GM19455 (cell line): ENCODE measurements around the gene VGLL1.
A peak's percentile ranks its signal among the peaks of the same experiment; 100 is the strongest.

Source experiments
- ATAC-seq: cut with Tn5 transposase; IDR thresholded peaks from one replicate; pipeline ENCODE4 v1.9.1; 2021; ENCODE audit not compliant: unreplicated experiment

Gene VGLL1

DNA sequence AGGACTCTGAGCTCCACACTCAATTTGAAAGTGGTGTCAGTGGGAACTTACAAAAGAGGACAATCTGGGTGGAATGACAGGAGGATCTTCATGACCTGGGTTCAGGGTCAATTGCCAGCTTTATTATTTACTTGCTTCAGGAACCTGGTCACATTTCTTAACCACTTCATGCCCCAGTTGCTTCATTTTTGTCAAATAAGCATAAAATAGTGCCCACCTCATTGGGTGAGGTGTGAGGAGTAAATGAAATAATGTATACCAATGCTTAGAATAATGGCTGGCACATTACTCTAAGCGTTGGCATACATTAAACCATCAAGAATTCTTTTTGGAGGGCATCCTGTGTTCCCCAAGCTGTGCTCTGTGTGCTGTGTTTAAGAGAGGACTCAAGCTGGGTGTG, 19.4 kb downstream of the VGLL1 start:
- no peak for ATAC-seq

DNA sequence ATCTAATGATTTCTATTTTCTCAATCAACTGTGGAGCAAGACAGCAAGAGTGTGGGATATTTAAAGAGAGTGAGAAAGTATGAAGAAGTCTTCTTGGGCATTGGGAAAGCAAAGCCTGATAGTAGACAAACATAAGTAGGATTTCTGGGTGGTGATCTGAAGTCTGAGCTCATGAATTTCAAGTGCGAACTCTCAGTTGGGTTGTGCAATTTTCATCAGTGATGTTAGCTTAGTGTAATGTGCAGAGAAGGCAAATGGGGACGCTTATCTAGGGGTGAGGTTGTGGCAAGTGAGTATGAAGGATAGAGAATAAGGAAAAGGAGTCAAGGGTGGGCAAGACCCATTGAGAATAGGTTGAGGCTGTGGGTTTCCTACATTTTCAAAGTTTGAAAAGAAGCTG, 23.7 kb downstream of the VGLL1 start:
- no peak for ATAC-seq

DNA sequence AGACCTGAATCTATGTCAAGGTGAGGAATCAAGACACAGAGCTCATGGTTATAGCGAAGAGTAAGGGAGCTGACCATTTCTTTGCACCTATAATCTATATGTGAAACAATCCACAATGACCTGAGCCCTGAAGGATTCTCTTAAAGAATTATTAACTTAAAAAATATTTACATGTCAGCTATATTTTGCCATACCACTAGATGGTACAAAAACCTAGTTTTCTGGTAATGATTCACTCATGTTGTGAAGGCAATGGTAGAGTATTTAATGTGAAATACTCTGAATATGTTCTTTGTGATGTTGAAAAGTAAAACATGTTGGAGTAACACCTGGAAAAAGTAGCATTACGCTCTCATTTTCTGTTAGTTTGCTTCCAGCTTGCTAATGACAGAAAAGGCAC, 40.0 kb downstream of the VGLL1 start:
- ATAC-seq = no peak

DNA sequence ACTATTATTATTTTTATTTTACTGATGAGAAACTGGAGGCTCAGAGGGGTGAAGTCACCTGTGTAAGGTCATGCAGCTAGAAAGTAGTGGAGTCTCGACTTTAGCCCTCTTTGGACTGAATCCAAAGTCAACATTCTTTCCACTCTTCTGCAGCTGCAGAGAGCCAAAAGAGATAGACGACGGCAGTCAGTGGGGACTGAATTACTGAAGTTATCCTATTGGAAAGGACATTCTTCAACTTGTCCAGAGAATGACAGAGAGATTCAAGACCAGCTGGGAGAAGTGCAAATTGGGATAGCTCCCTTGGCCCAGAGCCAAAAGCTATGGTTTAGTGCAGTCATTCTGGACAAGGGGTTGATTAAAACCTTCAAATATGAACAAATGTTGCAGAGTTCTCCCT, 42.5 kb downstream of the VGLL1 start:
- no peak for ATAC-seq

DNA sequence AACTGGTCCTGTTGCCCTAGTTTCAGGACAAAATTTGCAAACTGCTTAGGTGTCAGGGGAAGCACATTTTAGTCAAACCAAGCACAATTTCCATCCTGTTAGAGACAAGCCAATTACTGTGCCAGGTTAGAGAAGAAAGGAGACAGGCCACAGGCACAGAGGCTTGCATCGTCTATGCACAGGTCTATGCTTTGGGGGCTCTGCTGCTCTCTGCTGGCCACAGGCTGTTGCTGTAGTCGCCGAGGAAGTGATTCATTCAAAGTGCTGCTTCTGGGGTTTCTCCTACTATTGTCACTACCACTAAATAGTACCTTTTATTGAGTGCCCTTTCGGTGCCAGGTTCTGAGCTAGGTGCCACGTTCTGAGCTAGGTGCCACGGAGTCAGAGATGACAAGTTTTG, 45.5 kb downstream of the VGLL1 start:
- ATAC-seq = peak; percentile 90

DNA sequence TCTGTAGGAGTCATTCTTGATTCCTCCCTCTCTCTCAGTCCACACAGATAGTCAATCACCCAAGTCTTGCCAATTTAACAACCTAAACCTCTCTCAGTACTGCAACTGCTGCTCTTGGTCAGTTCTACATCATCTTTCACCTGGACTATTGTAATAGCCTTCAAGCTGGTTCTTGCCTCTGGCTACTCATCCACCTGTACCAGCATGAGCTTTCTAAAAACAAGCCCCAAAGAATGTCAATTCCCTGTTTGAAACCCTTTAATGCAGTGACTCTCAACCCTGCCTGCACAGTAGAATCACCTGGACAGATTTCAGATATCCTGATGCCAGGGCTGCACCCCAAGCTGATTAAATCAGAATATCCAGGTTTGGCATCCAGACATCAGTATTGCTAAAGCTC, 48.3 kb downstream of the VGLL1 start:
- no peak for ATAC-seq

DNA sequence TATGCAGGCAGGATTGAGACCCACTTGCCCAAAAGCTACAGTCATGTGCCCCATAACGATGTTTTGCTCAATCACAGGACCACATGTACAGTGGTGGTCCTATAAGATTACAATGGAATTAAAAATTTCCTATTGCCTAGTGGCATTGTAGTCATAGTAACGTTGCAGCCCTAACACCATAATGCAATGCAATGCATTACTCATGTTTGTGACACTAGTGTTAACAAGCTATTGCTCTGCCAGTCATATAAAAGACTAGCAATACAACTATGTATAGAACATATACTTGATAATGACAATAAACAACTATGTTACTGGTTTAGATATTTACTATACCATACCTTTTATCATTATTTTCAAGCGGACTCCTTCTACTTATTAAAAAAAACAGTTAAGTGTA, 50.6 kb downstream of the VGLL1 start:
- no peak for ATAC-seq

DNA sequence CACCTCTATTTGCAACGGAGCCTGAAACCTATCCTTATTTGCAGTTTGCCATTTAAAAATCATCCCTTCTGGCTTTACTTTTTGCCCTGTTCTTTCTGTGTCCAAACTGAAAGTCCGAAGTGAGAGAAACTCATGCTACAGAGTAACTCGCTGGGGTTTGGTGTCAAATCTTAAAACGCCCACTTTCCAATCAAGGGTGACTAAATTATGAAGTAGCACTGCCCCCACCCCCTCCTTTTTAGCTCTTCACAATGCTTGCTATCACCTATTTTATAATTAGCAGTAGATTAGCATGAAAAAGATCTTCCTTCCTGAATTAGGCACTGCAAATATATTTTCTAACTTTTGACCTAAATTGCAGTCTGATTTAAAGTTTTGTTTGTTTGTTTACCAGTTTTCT, 52.5 kb downstream of the VGLL1 start:
- peak; percentile 60 for ATAC-seq

DNA sequence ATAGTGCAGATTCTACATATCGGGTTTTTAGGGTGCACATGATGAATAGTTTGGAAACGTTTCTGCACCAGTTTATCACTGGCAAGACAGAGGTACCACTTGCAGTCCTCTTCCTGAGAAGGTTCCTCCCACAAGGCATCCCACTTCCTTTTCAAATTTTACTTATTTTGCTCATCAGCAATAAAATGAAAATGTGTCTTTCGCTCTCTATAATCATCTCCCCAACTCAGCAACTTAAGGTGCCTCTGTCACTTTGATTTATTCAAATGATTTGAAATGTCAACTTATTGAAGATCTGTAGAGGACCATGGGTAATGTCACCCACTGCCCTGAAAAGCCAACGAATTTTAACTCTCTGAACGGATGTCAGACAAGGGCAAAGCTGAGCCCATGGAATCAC, 53.2 kb downstream of the VGLL1 start:
- no peak for ATAC-seq

DNA sequence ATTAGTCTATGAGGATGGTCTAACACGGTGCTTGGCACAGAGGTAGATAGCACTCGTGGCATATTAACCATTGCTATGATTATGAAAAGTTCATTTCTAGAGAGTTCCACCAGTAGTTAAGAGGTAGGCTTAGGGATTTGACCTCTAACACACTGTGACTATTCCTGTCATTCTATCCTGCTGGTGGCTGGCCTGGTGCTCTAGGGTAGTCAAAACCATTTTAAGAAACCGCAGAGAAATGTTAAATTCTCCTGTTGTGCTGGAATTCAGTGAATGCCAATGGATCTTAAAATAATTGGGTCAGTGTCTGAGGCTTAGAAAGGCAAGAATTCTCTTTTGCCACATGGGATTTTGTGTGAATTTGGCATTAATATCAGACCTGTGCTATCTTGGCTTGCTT, 53.9 kb downstream of the VGLL1 start:
- ATAC-seq = no peak

DNA sequence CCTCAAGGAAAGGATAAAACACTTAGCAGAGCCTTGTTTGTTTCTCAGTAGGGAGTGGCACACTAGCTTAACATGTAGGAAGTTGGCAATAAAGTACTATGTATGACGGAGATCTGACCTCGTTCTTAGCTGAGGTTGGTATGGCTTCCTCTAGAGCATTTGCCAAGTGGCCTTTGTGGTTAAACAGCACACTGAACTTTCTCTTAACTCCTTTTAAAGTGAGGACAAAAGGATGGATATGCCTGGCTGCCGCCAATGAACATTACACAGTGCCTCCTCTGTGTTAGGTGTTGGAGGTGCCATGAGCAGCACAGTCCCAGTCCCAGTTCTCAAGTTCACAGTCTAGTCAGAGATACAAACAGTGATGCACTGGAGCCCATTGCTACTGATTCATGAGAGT, 54.4 kb downstream of the VGLL1 start:
- no peak for ATAC-seq

DNA sequence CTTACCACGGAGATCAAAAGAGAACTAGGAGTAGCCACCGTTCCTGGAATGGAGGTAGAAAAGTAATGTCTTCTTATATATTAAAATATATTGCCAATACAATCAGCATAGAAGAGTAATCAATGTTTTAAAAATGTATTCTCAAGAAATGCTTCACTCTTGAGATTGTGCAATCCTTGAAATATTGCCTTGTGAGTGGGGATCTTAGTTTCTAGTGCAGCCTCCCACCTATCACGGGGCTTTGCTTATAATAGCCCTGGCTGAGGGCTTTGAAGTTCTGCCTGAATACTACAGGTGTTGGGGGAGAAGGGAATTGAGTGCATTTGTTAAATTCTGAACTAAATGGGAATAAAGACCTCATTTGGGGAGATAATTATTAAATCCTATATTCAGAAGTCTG, 55.5 kb downstream of the VGLL1 start:
- no peak for ATAC-seq

DNA sequence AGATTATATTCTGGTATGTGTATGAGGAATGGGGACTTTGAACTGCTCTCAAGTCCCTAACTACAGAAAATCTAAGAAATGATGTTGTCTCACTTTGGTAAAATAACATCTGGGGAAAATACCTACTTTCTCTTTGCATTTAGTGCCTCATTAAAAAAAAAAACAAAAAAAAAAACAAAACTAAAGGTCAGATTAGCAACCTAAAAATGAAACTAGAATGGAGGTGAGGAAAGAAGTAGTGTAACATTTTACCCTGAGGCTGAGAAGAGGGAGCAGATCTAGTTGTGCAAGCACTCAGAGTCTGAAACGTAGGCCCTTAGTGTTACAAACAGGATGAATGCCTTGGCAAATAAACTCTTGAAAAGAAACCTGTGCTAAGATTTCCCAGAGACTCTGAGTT, 56.0 kb downstream of the VGLL1 start:
- peak; percentile 61 for ATAC-seq

DNA sequence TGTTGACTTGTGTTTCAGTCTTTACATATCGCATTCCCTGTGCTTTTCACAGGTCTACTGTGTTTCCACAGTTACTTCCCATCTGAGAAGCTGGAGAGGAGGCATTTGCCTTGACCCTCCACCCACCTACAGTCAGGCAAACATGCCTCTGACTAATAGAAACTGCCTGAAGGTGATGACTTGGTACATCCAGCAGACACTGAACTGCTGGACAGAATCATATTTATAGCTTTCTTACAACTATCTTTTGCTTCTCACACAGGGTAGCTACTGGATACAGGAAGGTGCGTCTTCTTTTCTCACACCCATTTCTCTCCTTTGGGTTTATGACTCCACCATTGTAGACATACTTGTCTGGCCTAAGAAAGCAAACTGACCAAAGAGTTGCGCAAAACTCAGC, 58.0 kb downstream of the VGLL1 start:
- ATAC-seq = no peak

DNA sequence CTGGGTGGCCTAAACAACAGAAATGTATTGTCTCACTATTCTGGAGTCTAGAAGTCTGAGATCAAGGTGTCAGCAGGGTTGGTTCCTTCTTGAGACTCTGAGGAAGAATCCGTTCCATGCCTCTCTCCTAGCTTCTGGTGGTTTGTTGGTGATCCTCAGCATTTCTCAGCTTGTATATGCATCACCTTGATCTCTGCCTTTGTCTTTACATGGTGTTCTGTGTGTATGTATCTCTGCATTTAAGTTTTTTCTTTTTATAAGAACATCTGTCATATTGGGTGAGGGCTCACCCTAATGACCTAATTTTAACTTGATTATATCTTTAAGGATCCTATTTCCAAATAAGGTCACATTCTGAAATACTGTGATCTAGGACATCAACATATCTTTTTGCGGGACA, 65.3 kb downstream of the VGLL1 start:
- no peak for ATAC-seq

DNA sequence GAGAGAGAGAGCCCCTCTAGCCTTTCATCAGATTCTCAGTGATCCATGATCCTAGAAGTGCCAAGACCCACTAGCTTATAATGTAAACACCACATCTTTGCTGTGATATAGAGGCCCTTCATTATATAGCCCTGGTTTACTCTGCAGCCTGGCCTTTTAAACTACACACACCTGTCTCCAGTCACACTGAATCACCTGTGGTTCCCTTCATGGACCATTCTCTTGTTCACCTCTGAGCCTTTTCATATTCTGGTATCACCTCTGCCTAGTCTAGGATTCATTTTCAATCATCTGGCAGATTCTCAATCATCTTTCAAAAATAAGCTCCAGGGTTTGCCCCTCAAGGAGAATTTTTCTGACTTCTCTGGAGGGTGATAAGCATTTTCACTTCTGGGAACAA, 65.9 kb downstream of the VGLL1 start:
- ATAC-seq = no peak

DNA sequence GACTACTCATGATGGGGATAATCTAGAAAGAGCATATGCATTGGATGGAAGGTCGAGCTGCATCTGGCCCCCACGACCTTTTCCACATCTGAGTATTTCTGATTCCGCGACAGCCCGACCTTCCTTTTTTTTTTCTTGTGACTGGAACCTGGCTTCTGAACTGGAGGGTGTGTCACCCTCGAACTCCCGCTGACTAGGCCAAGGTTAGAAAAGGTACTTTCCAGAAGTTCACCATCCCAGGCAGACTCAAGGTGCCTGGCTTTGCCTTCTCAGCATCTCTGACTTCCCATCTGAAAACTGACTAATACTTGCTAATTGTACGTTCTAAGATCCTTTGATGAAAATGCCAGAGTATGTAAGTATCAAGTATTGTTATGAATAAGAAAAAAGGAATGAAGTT, 66.6 kb downstream of the VGLL1 start:
- no peak for ATAC-seq

DNA sequence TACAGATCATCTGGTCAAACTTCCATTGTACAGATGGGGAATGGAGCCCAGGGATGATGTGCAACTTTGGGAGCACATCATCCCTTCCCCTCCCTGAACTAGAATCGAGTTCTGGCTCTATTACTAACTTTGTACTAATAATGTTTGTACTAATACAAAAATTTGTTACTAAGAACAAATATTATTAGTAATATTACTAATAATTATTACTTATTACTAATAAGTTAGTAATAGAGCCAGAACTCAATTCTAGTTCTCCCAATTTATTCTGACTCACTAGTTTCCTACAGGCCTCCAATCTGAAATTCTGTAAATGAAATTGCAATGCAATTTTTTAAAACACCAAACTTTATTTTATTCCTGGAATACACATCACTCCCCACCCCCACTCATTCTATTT, 68.0 kb downstream of the VGLL1 start:
- ATAC-seq = no peak
